C4-2B (cell line): ENCODE results near the gene LEMD2.

Source experiments
- CTCF ChIP-seq: fragments of 450-650 bp; conservative IDR thresholded peaks from 2 replicates; pipeline ENCODE4 v1.5.1; 2017; ENCODE audit warnings: mild to moderate bottlenecking
- ZFX ChIP-seq: fragments of 450-650 bp; IDR thresholded peaks from 2 replicates; pipeline ENCODE4 v1.6.1; 2017

- TF ChIP-seq CTCF (no peak), ZFX (no peak)
Observed at GRCh38 chr6:33746651-33747100, 42.3 kb downstream of the LEMD2 start, which contains the start of gene IP6K3.
